MCF 10A (cell line): ENCODE results near the gene LMAN2L. TPM values are rescaled to one million over a fixed set of nuclear protein-coding genes. Genes with fewer than 3 reads are reported as not detected.
A peak's percentile ranks its signal among the peaks of the same experiment; 100 is the strongest.
"Not testable (repeated sequence)": the region's sequence is repeated elsewhere in the genome, so short reads cannot be mapped to it uniquely, and the experiment has no call there.

Experiments used
- BruUV-seq: library from RNA; stranded (reverse); fragments of 400-500 nt; replicated peaks from 2 replicates; lab custom pipeline; 2021; lab: Mats Ljungman, UMichigan
- CTCF ChIA-PET: fragments of 300-600 bp; sonication (Branson Sonifier 250); formaldehyde crosslinking; extraction: SDS; loops from one replicate; lab custom pipeline; 2021; ENCODE audit warnings: antibody characterized with exemption, inconsistent platforms; lab: Yijun Ruan, JAX
- POLR2A ChIA-PET: fragments of 300-600, 350-650 bp; sonication (Branson Sonifier 250); formaldehyde crosslinking; extraction: SDS; loops from one replicate; lab custom pipeline; 2020; ENCODE audit warnings: antibody characterized with exemption, inconsistent platforms; lab: Yijun Ruan, JAX
- DNase-seq: peaks from one replicate; pipeline ENCODE4 v3.0.0-alpha.2; 2018; ENCODE audit not compliant: unreplicated experiment
- H3K27ac Mint-ChIP-seq: one replicate; pipeline ENCODE4 v1.8.0; 2022; ENCODE audit warnings: mild to moderate bottlenecking, low read depth, mixed read lengths; ENCODE audit not compliant: unreplicated experiment
- H3K27me3 Mint-ChIP-seq: one replicate; pipeline ENCODE4 v1.8.0; 2022; ENCODE audit warnings: mixed read lengths; ENCODE audit not compliant: insufficient read depth, unreplicated experiment
- H3K36me3 Mint-ChIP-seq: one replicate; pipeline ENCODE4 v1.8.0; 2022; ENCODE audit warnings: mild to moderate bottlenecking, moderate library complexity, mixed read lengths; ENCODE audit not compliant: insufficient read depth, unreplicated experiment
- H3K4me1 Mint-ChIP-seq: one replicate; pipeline ENCODE4 v1.8.0; 2022; ENCODE audit warnings: mixed read lengths; ENCODE audit not compliant: insufficient read depth, unreplicated experiment
- H3K4me3 Mint-ChIP-seq: one replicate; pipeline ENCODE4 v1.8.0; 2022; ENCODE audit warnings: mild to moderate bottlenecking, moderate library complexity, mixed read lengths; ENCODE audit not compliant: unreplicated experiment
- H3K9me3 Mint-ChIP-seq: one replicate; pipeline ENCODE4 v1.8.0; 2022; ENCODE audit warnings: mixed read lengths; ENCODE audit not compliant: unreplicated experiment
- intact Hi-C: fragments of 100-400 bp; cut with micrococcal nuclease; formaldehyde crosslinking; loops from 2 replicates; pipeline ENCODE4 v1.14.1; 2022
- total RNA-seq: library from RNA; stranded (reverse); gene quantifications from 2 replicates; pipeline ENCODE4 v1.2.3, GENCODE V29; 2022
- TF ChIP-seq, protein P1 (sequence below): fragments of 200-600 bp; IDR thresholded peaks from one replicate; pipeline ENCODE4 v1.8.0; 2022; ENCODE audit warnings: antibody characterized with exemption, mild to moderate bottlenecking; ENCODE audit not compliant: unreplicated experiment

Gene LMAN2L
- total RNA-seq, 1 experiment from 2014 or later = 6.5 TPM

DNA sequence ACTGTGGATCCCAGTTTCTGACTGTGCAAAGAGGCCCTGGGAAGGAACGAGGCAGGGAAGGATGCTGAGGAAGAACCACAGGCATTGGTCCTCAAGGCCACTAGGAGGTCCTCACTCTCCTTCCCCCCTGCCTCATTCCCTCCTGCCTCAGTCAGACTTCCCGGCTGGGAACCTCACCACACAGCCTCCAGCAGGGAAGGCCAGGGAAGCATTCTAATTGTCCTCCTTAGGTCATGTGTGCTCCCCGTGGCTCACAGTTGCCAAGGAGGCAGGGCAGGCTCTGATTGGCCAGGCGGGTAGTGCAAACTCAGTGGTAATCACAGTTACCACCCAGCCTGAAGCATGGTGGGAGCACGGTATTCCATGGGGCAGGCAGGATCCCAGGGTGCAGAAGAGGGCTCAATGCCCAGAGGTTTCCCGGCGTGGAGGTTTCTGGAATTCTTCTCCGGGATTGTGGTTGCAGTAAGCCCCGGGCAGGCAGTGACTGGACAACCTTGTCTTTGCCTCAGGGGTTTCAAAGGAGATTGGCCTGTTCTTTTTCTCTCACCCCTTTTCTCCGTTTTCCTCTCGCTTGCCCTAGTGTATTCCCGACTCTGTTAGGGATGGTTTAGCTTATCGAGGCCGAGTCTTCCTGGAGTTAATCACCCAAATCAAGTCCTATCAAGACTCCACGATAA is 70.2 kb downstream of the LMAN2L start:
- Mint-ChIP-seq H3K9me3 (no peaks in the 10 kb centered on the region), H3K36me3 (no peaks in the 10 kb centered on the region), H3K4me1 (no peaks in the 10 kb centered on the region), H3K27ac (no peak overlapping the region), H3K27me3 (peaks cover 10% of the 10 kb centered on the region), H3K4me3 (no peak overlapping the region)
- no TSS peak for BruUV-seq
- no peak for DNase-seq
- TF ChIP-seq, protein P1, sequence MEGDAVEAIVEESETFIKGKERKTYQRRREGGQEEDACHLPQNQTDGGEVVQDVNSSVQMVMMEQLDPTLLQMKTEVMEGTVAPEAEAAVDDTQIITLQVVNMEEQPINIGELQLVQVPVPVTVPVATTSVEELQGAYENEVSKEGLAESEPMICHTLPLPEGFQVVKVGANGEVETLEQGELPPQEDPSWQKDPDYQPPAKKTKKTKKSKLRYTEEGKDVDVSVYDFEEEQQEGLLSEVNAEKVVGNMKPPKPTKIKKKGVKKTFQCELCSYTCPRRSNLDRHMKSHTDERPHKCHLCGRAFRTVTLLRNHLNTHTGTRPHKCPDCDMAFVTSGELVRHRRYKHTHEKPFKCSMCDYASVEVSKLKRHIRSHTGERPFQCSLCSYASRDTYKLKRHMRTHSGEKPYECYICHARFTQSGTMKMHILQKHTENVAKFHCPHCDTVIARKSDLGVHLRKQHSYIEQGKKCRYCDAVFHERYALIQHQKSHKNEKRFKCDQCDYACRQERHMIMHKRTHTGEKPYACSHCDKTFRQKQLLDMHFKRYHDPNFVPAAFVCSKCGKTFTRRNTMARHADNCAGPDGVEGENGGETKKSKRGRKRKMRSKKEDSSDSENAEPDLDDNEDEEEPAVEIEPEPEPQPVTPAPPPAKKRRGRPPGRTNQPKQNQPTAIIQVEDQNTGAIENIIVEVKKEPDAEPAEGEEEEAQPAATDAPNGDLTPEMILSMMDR = no peak
- intact Hi-C loops = loop anchor here (10.0 kb wide), 1 partner anchor 65 kb away; no protein-coding TSS in a partner anchor
- CTCF ChIA-PET = no interaction called here
- POLR2A ChIA-PET = no interaction called here

DNA sequence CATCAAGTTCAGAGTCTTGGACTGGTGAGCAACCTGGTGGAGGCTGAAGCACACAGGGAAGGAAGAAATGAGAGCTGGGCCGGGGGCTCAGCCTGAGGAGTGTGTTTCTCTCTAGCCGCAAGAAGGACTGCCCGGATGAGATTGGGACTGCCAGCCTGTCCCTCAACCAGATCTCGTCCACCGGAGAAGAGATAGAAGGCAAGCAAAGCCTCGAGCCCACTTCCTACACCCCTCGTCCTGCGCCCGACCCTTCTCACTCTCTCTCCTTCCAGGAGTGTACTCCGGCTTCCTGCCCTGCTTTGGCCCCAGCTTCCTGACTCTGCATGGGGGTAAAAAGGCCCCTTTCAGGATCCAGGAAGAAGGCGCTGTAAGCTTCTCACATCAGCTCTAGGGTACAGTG is 71.1 kb downstream of the LMAN2L start:
- H3K27ac Mint-ChIP-seq = no peak overlapping the region
- BruUV-seq = no TSS peak
- H3K4me3 Mint-ChIP-seq = no peak overlapping the region
- H3K27me3 Mint-ChIP-seq = peaks cover 10% of the 10 kb centered on the region
- DNase-seq = no peak
- CTCF ChIA-PET = no interaction called here
- TF ChIP-seq, protein P1 = no peak
- POLR2A ChIA-PET = no interaction called here
- intact Hi-C loops = loop anchor here (10.0 kb wide), 1 partner anchor 66 kb away; no protein-coding TSS in a partner anchor
- no peaks in the 10 kb centered on the region for H3K9me3 Mint-ChIP-seq
- no peaks in the 10 kb centered on the region for H3K4me1 Mint-ChIP-seq
- H3K36me3 Mint-ChIP-seq = no peaks in the 10 kb centered on the region

DNA sequence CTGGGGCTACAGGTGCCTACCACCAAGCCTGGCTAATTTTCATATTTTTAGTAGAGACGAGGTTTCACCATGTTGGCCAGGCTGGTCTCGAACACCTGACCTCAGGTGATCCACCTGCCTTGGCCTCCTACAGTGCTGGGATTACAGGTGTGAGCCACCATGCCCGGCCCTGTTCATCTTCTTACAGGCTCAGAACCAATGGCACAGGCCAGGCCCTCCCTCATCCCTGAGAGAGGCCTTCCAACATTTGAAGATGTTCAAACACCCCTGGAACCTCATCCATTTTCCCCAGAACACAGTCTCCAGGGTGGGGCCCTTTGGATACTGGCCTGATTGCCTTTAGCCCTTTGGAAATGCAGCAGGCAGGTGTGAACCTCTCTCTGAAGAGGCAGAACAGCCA is 74.1 kb downstream of the LMAN2L start:
- H3K9me3 Mint-ChIP-seq, H3K4me1 Mint-ChIP-seq, H3K4me3 Mint-ChIP-seq, H3K36me3 Mint-ChIP-seq, DNase-seq, H3K27me3 Mint-ChIP-seq: not testable (repeated sequence)
- ChIA-PET POLR2A (interaction anchor here (0.6 to 2.2 kb wide), 6 partner anchors 28 to 335 kb away, joined by 3 to 17 read pairs (median 5); partner anchors contain the start of genes CNNM4 and KANSL3), CTCF (interaction anchor here (0.6 to 0.8 kb wide), 2 partner anchors 31 to 32 kb away, joined by 3 read pairs; no protein-coding TSS in a partner anchor)
- peak overlapping the region; percentile 4 for H3K27ac Mint-ChIP-seq
- intact Hi-C loops = loop anchor here (10.0 kb wide), 1 partner anchor 69 kb away; no protein-coding TSS in a partner anchor
- TSS peak; percentile 95 for BruUV-seq

DNA sequence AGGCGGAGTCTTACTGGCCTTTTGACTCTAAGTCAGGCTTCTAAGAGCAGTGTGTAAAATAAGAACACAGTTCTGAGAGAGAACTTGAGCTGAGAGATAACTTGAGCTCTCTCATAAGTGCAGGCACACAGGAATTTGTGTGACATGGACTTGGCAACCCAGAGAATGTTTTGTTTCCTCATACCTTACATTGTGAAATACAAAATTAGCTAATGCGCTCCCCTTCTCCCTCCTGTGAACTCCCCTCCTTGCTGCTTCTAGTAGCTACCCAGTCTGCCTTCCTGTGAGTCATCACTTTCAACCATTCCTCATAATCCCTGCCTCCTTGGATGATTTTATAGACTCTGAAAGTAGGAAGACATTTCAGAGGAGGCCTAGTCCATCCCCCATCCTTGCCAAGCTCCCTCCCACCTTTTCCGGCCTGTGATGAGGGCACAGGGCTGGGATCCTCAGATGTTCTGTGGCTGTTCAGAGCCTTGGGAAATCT is 74.7 kb downstream of the LMAN2L start:
- no peaks in the 10 kb centered on the region for H3K36me3 Mint-ChIP-seq
- peak overlapping the region; percentile 2 for H3K4me3 Mint-ChIP-seq
- CTCF ChIA-PET = interaction anchor here (0.6 kb wide), 1 partner anchor 32 kb away, joined by 3 read pairs; no protein-coding TSS in a partner anchor
- H3K4me1 Mint-ChIP-seq = no peaks in the 10 kb centered on the region
- peak overlapping the region; percentile 4 for H3K27ac Mint-ChIP-seq
- no peaks in the 10 kb centered on the region for H3K27me3 Mint-ChIP-seq
- TF ChIP-seq, protein P1 = no peak
- POLR2A ChIA-PET = interaction anchor here (0.6 to 2.2 kb wide), 10 partner anchors 14 to 335 kb away, joined by 3 to 17 read pairs (median 5); partner anchors contain the start of genes CNNM4 and KANSL3
- BruUV-seq = no TSS peak
- intact Hi-C loops = loop anchor here (10.0 kb wide), 1 partner anchor 70 kb away; no protein-coding TSS in a partner anchor
- no peaks in the 10 kb centered on the region for H3K9me3 Mint-ChIP-seq
- peak; percentile 99 for DNase-seq
